Kidney epithelial cell (primary cell): ENCODE data around the gene SAPCD1. TPM values are rescaled to one million over a fixed set of nuclear protein-coding genes. Genes with fewer than 3 reads are reported as not detected.

Experiments
- DNase-seq: peaks from one replicate; pipeline ENCODE4 v3.0.0-alpha.2; 2010; ENCODE audit warnings: low read depth
- H3K27me3 ChIP-seq: 2 replicates; pipeline ENCODE4 v1.6.0; 2011; ENCODE audit warnings: low read length; ENCODE audit not compliant: control insufficient read depth, insufficient read depth
- H3K36me3 ChIP-seq: 2 replicates; pipeline ENCODE4 v1.5.1; 2011; ENCODE audit warnings: low read length; ENCODE audit not compliant: control insufficient read depth, insufficient read depth
- H3K4me3 ChIP-seq: 2 replicates; pipeline ENCODE4 v1.5.1; 2011; ENCODE audit warnings: low read depth, mild to moderate bottlenecking, control low read depth, low read length
- CTCF ChIP-seq: IDR thresholded peaks from 2 replicates; pipeline ENCODE4 v1.5.1; 2011; ENCODE audit warnings: mild to moderate bottlenecking, moderate library complexity, low read length, control low read depth, inconsistent platforms; ENCODE audit not compliant: insufficient read depth, poor library complexity, severe bottlenecking
- total RNA-seq: library from RNA; depleted of rRNA; stranded (reverse); fragments of >200 nt; gene quantifications from 2 replicates; pipeline ENCODE4 v1.2.3, GENCODE V29; 2015

SAPCD1 gene
- total RNA-seq, 1 donor from 2014 or later, result 2.2 TPM

- peak within 1 kb of the TSS; percentile 89 for H3K4me3 ChIP-seq
- TF ChIP-seq CTCF, result no peak
Measured at GRCh38 chr6:31728767-31729514, 33.5 kb upstream of the SAPCD1 start, which contains the start of gene DDAH2. Gene DDAH2 (minus strand): TSS chr6:31729299. CDS start chr6:31729161, 138 bp downstream.

GRCh38 chr6:31729515-31729978 is 32.9 kb upstream of the SAPCD1 start:
- H3K36me3 ChIP-seq, result peaks cover 1% of the 10 kb centered on the region
- H3K4me3 ChIP-seq, result peak overlapping the region; percentile 89
- TF ChIP-seq CTCF, result peak; percentile 75
- no peaks in the 10 kb centered on the region for H3K27me3 ChIP-seq
- DNase-seq, result peak; percentile 52

More at GRCh38 chr6:31728767-31729514, 33.5 kb upstream of the SAPCD1 start, which contains the start of gene DDAH2:
- no peak for DNase-seq
- Histone ChIP-seq H3K27me3 (no peaks in the 10 kb centered on the region), H3K36me3 (peaks cover 1% of the 10 kb centered on the region)

DNA sequence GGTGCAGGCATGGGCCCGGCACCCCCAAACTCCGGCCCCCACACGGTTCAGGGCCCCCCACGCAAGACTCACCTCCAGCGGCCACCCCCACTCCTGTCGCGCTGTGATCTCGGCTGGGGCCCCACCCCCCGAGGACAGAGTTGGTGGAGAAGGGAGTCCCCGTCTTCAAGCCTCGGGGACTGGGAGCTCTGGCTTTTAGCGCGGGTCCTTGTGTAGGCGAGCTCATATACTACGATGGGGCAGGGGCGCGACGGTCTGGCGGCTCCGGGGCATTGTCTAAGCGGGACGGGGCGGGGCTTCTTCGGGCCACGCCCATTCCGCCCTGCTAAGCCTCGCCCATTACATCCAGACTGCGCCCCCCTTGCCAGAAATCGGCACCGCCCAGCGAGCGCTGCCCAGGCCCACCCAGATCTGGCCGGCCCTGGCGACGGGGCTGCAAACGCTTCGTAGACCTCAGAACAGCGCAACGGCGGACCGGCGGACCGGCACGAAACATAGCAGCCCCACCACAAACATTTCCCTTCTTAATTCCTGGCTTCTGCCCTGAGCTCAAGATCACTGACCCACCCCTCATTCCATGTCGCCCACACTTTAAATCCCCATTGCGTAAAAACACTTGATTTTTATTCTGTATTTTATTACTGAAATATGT is 32.4 kb upstream of the SAPCD1 start:
- peak overlapping the region; percentile 89 for H3K4me3 ChIP-seq
- no peak for DNase-seq
- no peak for TF ChIP-seq CTCF
- no peaks in the 10 kb centered on the region for H3K27me3 ChIP-seq
- peaks cover 1% of the 10 kb centered on the region for H3K36me3 ChIP-seq

DNA sequence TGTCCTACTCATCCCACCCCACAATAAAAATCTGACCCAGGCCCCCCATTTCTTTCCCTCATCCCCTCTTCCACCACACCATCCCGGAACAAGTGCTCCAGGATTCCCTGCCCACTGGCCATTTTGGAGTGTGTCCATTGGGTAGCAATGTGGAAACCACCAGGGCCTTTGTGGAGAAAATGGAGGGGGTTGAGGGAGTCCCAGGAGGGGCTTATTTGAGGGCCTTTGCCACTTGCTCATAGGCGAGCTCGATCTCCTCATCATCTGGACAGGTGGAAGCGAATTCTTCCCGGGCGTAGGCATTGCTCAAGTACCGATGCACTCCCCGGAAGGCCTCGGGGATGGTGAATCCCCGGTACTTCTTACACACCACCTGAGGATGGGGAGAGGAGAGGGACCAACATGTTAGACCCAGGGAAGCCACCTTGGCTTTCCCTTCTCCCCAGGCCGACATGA is 31.8 kb upstream of the SAPCD1 start:
- no peak for TF ChIP-seq CTCF
- no peaks in the 10 kb centered on the region for H3K27me3 ChIP-seq
- no peak for DNase-seq
- peaks cover 1% of the 10 kb centered on the region for H3K36me3 ChIP-seq
- no peak overlapping the region for H3K4me3 ChIP-seq

DNA sequence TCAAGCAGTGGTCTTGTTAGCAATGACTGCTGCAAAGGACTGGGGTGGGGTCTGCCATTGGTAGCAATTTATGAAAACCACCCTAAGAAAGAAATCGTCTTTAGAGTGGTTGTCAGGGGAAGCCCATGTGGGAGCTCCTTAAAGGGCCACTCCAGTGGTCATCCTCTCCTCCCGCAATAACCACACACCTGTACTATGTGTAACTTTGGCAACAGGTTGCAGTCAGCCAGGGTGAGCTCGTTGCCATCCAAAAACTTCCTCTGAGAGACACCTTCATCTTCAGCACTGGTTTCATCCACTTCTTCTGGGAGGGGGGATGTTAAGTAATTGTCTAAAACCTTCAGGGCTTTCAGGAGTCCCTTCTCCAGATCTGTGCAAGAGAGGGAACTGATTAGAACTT is 30.4 kb upstream of the SAPCD1 start:
- Histone ChIP-seq H3K27me3 (no peaks in the 10 kb centered on the region), H3K36me3 (peaks cover 1% of the 10 kb centered on the region)
- no peak for TF ChIP-seq CTCF

GRCh38 chr6:31733734-31734133 is 28.7 kb upstream of the SAPCD1 start:
- H3K27me3 ChIP-seq, result no peaks in the 10 kb centered on the region
- no peak overlapping the region for H3K4me3 ChIP-seq
- peaks cover 1% of the 10 kb centered on the region for H3K36me3 ChIP-seq
- no peak for TF ChIP-seq CTCF
- DNase-seq, result no peak

More for the DNA sequence above, 30.4 kb upstream of the SAPCD1 start:
- no peak overlapping the region for H3K4me3 ChIP-seq
- no peak for DNase-seq
